ENCODE data around the gene KLHDC4.
"Not testable (repeated sequence)": the region's sequence is repeated elsewhere in the genome, so short reads cannot be mapped to it uniquely, and the experiment has no call there.

Gene KLHDC4

DNA sequence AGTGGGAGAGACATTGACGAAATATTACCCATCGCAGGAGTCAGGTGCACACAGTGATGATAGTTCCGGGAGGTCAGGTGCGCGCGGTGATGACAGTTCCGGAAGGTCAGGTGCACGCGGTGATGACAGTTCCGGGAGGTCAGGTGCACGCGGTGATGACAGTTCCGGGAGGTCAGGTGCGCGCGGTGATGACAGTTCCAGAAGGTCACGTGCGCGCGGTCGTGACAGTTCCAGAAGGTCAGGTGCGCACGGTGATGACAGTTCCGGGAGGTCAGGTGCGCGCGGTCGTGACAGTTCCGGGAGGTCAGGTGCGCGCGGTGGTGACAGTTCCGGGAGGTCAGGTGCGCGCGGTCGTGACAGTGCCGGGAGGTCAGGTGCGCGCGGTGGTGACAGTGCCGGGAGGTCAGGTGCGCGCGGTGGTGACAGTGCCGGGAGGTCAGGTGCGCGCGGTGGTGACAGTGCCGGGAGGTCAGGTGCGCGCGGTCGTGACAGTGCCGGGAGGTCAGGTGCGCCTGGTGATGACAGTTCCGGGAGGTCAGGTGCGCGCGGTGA lies 84.7 kb downstream of the KLHDC4 start:
- DNase-seq = not testable (repeated sequence)

DNA sequence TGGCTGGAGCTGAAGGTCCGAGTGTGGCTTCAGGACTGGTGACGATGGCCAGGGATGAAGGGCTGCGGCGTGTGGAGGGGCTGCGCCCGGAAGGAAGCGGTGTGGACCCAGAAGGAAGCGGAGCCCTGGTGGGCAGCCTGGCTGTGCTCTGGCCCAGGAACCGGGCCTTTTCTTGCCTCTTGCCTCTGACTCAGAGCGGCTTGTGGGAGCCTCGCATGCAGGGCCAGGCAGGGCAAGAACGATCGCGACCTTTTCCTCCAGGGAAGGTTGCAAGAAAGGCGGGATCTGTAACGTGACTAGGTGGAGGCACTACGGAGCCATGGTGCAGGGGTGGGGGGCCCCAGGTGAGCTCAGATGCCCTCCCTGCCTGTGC lies 85.5 kb downstream of the KLHDC4 start:
- DNase-seq = no peak

- DNase-seq = no peak
Measured at GRCh38 chr16:87679593-87680271, 86.1 kb downstream of the KLHDC4 start.

DNA sequence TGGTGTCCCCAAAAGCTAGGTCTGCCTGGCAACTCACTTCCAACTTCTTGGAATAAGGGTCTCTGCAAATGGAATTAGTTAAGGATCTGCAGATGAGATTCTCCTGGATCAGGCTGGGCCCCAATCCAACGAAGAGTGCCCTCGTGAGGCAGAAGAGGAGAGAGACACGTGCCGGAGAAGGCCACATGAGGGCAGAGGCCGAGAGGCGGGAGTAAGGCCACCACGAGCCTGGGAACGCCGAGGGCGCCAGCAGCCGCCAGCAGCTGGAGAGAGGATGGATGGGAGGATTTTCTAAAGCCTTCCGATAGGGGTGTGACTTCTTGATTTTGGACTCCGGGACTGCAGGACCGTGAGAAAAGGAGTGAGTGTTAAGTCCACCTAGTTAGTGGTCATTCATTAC lies 87.2 kb downstream of the KLHDC4 start:
- no peak for DNase-seq

DNA sequence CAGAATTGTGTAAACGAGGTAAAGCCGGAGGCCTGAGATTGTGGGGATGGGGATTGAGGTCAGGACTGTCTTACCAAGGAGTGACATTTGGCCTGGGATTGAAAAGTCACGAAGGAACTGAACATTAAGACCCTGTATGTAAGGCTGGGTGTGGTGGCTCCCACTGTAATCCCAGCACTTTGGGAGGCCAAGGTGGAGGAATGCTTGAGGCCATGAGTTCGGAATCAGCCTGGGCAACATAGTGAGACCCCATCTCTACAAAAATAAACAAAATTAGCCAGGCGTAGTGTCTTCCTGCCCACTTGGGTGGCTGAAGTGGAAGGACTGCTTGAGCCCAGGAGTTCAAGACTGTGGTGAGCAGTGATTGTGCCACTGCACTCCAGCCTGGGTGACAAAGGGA lies 88.0 kb downstream of the KLHDC4 start:
- no peak for DNase-seq

GRCh38 chr16:87675111-87675719 lies 90.6 kb downstream of the KLHDC4 start:
- DNase-seq = no peak

- no peak for DNase-seq
Measured at GRCh38 chr16:87674419-87674818, 91.4 kb downstream of the KLHDC4 start.

DNA sequence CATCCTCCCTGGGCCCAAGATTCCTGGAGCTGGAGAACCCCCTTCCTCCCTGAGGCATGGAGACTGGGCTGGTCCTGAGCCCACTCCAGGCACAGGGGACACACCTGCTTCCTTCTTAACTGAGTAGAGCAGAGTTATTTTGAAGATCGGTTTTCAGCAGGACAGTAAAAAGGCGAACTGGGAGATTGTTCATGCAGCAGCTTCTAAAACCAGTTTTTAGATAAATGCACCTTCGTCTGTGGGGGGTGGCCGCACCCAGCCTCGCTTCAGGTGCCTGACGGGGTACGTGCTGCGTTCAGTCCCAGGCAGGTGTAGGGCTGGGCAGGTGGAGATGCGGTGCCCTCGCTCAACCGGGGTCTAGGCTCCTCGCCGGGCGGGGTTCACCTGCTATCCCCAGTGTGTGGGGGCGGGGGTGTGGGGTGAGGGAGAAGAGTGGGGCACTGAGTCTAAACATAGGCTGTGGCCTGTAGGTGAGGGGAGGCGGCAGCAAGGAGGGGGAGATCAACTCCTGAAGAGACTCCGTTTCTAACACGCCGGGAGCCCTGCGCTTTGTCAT lies 94.0 kb downstream of the KLHDC4 start:
- no peak for DNase-seq

DNA sequence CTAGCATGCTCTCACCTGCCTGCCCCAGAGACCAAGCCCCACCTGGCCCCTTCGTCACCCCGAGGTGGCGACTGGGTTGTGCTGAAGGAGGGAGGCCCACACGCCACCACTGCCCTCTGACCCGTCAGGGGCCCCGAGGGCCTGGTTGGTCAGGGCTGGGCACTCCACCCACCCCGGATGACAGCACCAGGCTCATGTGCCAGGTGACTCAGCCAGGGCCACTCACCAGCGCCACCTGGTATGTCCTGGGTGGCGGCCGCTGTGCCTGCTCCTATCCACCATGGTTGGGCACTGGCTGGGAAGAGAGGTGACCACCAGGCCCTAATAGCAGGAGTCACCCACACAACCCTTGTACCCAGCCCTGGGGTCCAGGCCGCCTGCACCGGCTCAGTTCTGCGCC lies 94.6 kb downstream of the KLHDC4 start:
- no peak for DNase-seq

DNA sequence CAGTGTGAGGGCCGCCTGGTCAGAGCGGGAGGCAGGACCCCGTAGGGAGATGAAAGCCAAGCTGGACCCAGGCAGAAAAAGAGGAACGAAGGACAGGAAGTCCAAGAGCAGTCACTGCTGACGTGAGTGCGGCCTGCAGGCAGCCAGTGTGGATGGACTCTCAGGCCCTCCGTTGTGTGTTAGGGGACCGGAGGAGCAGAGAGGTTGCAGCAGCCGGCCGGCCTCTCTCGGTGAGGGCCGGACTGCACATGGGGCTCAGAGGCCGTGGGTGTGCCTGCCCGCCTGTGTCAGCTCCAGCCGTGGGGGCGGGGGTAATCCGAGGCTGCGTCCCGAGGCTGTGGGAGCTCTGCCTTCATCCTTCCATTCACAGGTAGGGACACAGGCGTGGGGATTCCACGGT lies 96.1 kb downstream of the KLHDC4 start:
- DNase-seq = no peak

DNA sequence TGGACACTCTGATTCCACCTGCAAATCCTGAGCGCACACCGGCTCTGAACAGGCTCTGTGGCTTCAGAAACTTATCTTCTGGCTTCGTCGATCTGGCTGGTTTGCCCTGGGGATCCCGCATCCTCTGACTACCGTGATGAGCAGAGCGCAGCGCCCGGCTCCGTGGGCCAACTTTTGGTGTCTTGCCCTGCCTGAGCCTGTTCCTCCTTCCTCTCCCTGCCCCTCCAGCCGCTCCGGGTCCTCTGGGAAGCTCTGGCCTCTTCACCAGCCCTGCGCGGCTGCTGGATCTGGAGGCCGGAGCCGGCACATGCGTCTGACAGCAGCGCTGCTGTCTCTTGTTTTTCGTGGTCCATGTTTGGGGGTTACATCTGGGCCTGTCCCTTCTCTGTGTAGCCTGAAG lies 97.8 kb downstream of the KLHDC4 start:
- no peak for DNase-seq

- no peak for DNase-seq
Measured at GRCh38 chr16:87667443-87667842, 98.3 kb downstream of the KLHDC4 start.

DNA sequence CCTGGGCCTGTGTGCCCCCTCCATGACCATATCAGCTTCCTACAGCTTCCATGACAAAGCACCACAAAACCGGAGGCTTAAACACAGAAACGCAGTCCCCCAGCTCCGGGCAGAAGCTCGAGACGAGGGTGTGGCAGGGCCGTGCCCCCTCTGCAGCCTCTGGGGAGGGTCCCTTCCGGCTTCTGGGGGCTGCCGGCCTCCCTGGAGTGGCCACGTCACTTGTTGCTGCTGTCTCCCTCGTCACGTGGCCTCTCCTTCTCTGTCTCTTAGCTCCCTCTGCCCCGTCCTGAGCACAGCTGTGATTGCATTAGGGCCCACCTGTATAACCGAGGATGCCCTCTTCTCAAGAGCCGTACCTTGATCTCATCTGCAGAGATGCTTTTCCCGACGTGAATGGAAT lies 98.9 kb downstream of the KLHDC4 start:
- no peak for DNase-seq

DNA sequence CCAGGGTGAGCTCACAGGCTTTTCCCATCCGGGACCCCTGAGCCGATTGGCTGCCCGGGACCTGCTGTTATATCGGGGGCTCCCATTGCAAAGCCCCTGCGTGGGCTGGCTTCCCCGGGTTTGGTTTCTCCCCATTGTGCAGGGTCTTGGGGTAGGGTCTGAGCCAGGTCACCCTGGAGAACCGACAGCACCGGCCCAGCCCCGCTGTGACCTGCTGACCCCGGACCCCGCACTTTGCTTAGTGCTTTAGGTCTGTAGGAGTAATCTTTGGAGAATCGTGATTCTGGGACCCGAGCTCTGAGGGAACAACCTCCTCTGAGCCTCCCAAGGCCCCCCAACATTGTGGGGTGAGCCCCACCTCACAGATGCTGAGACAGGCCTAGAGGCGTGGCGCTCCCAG lies 100.6 kb downstream of the KLHDC4 start:
- no peak for DNase-seq

DNA sequence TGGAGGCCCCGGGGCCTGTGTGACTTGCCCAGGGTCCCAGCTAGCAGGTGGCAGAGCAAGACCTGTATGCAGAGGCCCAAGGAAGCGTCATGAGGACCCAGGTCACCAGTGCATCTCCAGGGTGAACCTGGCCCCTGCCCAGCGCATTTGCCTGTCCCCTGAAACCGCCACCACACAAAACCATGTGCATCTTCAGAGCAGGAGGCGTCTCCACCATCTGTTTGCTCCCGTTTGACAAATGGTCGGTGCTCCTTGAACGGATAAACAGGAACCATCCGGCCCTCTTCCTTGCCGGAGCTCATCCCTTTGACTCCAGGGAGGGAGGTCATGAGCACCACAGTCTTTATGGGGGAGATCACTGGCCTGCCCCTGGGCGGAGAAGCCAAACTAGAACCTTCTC lies 101.0 kb downstream of the KLHDC4 start:
- DNase-seq = no peak

DNA sequence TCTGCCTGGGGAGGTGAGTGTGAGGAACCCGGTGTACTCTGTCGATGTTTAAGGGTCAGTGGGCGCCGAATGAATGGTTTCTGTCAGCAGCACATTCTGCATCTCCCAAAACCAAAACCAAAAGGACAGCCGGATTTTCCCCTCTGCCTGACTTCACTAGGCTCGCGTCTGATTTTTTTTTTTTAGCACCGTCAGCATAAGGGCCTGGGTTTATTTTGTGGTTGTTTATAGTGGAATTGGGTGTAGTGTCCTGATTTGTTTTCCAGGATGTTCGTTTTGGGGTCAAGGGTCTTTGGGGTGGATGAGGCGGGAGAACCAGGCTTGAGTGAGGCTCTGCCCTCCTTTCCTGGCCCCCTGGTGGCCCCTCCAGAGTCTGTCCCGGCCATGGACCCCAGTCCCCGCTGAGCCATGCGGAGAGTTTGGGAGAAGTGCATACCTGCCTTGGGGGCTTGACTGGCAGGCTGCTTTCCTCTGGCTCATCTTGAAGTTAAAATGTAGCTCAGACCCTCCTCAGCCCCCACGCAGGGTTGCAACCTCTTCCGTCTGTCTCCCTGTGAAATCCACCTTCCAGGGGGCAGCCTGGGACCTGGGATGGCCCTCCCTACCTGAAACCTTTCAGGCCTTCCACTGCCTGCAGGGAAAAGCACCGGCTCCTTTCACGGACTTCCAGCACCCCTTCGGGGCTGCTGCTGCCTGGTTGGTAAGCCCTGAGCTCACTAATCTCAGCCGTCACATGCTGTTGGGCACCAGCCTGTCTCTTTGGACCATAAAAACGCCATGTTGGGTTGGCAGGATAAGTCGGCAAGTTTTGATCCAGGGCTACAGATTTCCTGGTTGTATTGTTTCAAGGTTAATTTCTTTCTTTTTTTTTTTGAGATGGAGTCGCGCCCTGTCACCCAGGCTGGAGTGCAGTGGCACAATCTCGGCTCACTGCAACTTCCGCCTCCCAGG lies 103.3 kb downstream of the KLHDC4 start:
- DNase-seq = no peak

DNA sequence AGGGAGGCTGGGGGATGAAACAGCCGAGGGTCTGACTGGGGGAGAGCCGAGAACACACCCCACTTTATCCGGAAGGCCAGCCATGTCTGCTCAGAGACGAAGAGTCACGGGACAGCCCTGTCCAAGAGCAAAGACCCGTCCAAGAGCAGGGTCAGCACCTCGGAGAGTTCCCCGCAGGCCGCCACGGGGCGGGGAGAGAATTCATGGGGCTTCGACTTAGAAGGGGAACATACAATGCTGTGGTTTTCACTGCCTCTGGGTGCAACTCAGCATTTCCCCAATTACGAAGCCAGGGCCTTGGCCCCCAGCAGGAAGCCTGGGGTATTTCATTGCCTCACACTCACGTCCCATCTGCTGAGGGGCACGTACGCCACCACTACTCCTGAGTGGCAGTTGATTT lies 104.2 kb downstream of the KLHDC4 start:
- DNase-seq = no peak

- no peak for DNase-seq
Measured at GRCh38 chr16:87658564-87659225, 107.1 kb downstream of the KLHDC4 start.
